ENCODE results near the gene FBXL7. TPM values are rescaled to one million over a fixed set of nuclear protein-coding genes. Genes with fewer than 3 reads are reported as not detected.

The FBXL7 gene
- total and polyA plus RNA-seq, 2 experiments from 2014 or later: 4.5 to 15.2 TPM

GRCh38 chr5:15936505-15937245, 436.7 kb downstream of the FBXL7 start:
- Histone ChIP-seq H4K20me1 (replicated peaks; ENCODE audit: insufficient read depth) (no peaks in the 10 kb centered on the region), H3K4me2 (no peak overlapping the region), H3K27ac (ENCODE audit: low read depth) (no peak overlapping the region), H3K36me3 (ENCODE audit: insufficient read depth) (no peaks in the 10 kb centered on the region), H3K79me2 (replicated peaks; ENCODE audit: insufficient read depth) (no peaks in the 10 kb centered on the region), H3K4me3 (no peak overlapping the region), H3K4me1 (ENCODE audit: insufficient read depth) (peaks cover 10% of the 10 kb centered on the region), H3K9me2 (ENCODE audit: insufficient read depth) (no peaks in the 10 kb centered on the region), H3K27me3 (ENCODE audit: insufficient read depth) (no peaks in the 10 kb centered on the region), H2AFZ (no peak overlapping the region), H3F3A (replicated peaks; ENCODE audit: low read depth) (no peaks in the 10 kb centered on the region)
- no peak overlapping the region for H3K4me3 Mint-ChIP-seq
- DNase-seq (ENCODE audit: low spot score): no peak
- H3K27me3 Mint-ChIP-seq (ENCODE audit: insufficient read depth, low read depth, poor library complexity): no peaks in the 10 kb centered on the region
- ATAC-seq: no peak
- no peak for TF ChIP-seq ZNF331 (CRISPR knock-in tag; IDR thresholded peaks at IDR 0.05; ENCODE audit: low read depth)
- H3K27ac Mint-ChIP-seq: peak overlapping the region; percentile 51; the same call in 1 of the 2 replicates
- peaks cover 8% of the 10 kb centered on the region; the same call in 2 of the 3 replicates for H3K4me1 Mint-ChIP-seq
- 0 out of 3 replicates have a peak, but pooled peaks cover 11% of the 10 kb centered on the region for H3K36me3 Mint-ChIP-seq (ENCODE audit: low read depth)
- H3K9me3 Mint-ChIP-seq: no peaks in the 10 kb centered on the region

DNA sequence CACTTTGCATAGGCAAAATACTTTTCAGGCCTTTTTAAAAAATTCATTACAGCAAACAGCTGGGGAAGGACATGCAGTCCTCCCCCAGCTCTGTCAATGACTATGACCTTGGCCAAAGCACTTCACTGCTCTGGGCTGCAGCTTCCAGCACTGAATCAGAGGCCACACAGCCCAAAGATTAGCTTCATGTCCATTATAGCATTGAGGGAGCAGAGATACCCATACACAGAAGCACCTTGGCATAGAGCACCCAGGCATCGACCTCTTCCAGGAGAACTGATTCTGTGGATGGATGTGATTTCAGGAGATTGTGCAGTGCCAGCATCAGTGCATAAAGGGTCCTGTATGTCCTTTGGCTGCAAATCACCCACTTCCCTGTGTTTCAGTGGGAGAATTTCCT, 437.7 kb downstream of the FBXL7 start:
- H3F3A ChIP-seq (replicated peaks; ENCODE audit: low read depth): no peaks in the 10 kb centered on the region
- no peak overlapping the region for H2AFZ ChIP-seq
- TF ChIP-seq EZH2phosphoT487 (IDR thresholded peaks at IDR 0.05; ENCODE audit: unreplicated experiment): no peak
- TF ChIP-seq CTCF (conservative IDR thresholded peaks at IDR 0.05; ENCODE audit: low read depth in 2 of 2): no peak
- TF ChIP-seq STAT1 (IDR thresholded peaks at IDR 0.05; ENCODE audit: unreplicated experiment): no peak
- no peak for TF ChIP-seq CREB1 (CRISPR knock-in tag; IDR thresholded peaks at IDR 0.05; ENCODE audit: low read depth)
- TF ChIP-seq ETS1 (IDR thresholded peaks at IDR 0.05): no peak
- no peak for TF ChIP-seq ZNF462 (CRISPR knock-in tag; IDR thresholded peaks at IDR 0.05)
- no peak for DNase-seq (ENCODE audit: low spot score)
- no peaks in the 10 kb centered on the region for H3K9me2 ChIP-seq (ENCODE audit: insufficient read depth)
- Mint-ChIP-seq H3K4me3 (no peak overlapping the region), H3K27ac (no peak overlapping the region), H3K9me3 (no peaks in the 10 kb centered on the region), H3K27me3 (ENCODE audit: insufficient read depth, low read depth, poor library complexity) (no peaks in the 10 kb centered on the region), H3K4me1 (peaks cover 8% of the 10 kb centered on the region; the same call in 2 of the 3 replicates), H3K36me3 (ENCODE audit: low read depth) (0 out of 3 replicates have a peak, but pooled peaks cover 11% of the 10 kb centered on the region)
- ATAC-seq: no peak
- H3K36me3 ChIP-seq (ENCODE audit: insufficient read depth): no peaks in the 10 kb centered on the region
- H3K79me2 ChIP-seq (replicated peaks; ENCODE audit: insufficient read depth): no peaks in the 10 kb centered on the region
- no peak overlapping the region for H3K4me3 ChIP-seq
- no peak overlapping the region for H3K4me2 ChIP-seq
- H3K27me3 ChIP-seq (ENCODE audit: insufficient read depth): no peaks in the 10 kb centered on the region
- no peaks in the 10 kb centered on the region for H4K20me1 ChIP-seq (replicated peaks; ENCODE audit: insufficient read depth)
- H3K4me1 ChIP-seq (ENCODE audit: insufficient read depth): peaks cover 7% of the 10 kb centered on the region
- no peak overlapping the region for H3K27ac ChIP-seq (ENCODE audit: low read depth)
